Activated T-cell treated with anti-CD3 and anti-CD28 coated beads, Interleukin-2, amount 50 U/mL, for 1 hour (primary cell): Measurements from ENCODE around the gene PCDHGA2.
A peak's percentile ranks its signal among the peaks of the same experiment; 100 is the strongest.
"Not testable (repeated sequence)": the region's sequence is repeated elsewhere in the genome, so short reads cannot be mapped to it uniquely, and the experiment has no call there.

Source experiments
- DNase-seq: peaks from one replicate; pipeline ENCODE4 v3.0.0-alpha.2; 2020

PCDHGA2 gene

GRCh38 chr5:141338538-141339306 lies at the start of gene PCDHGA2:
Gene PCDHGA2 (plus strand): TSS chr5:141338760.
- no peak for DNase-seq

- DNase-seq, result no peak
These were observed 40.2 kb upstream of the PCDHGA2 start for GRCh38 chr5:141298376-141298775.

GRCh38 chr5:141303756-141304155 lies 34.8 kb upstream of the PCDHGA2 start, which contains the start of gene SLC25A2:
Gene SLC25A2 (minus strand): TSS chr5:141304049. CDS start chr5:141303865, 184 bp downstream.
- no peak for DNase-seq

- no peak for DNase-seq
These were observed 31.9 kb upstream of the PCDHGA2 start for GRCh38 chr5:141306630-141307029.

GRCh38 chr5:141313711-141314110 lies 24.8 kb upstream of the PCDHGA2 start:
- DNase-seq, result no peak

GRCh38 chr5:141316963-141317362 lies 21.6 kb upstream of the PCDHGA2 start:
- not testable (repeated sequence) for DNase-seq

- DNase-seq, result no peak
These were observed 19.4 kb upstream of the PCDHGA2 start for GRCh38 chr5:141319202-141319601.

GRCh38 chr5:141319699-141320098 lies 18.9 kb upstream of the PCDHGA2 start:
- no peak for DNase-seq

- DNase-seq, result peak; percentile 93
These were observed 18.1 kb upstream of the PCDHGA2 start, which contains the start of gene TAF7 for GRCh38 chr5:141320225-141321169. Gene TAF7 (minus strand): TSS chr5:141320784. CDS start chr5:141320044, 740 bp downstream.

- no peak for DNase-seq
These were observed 16.3 kb upstream of the PCDHGA2 start for GRCh38 chr5:141322261-141322660.

- peak; percentile 71 for DNase-seq
These were observed 12.3 kb upstream of the PCDHGA2 start for GRCh38 chr5:141326088-141326854.

GRCh38 chr5:141328231-141328630 lies 10.3 kb upstream of the PCDHGA2 start:
- no peak for DNase-seq

- DNase-seq, result peak; percentile 32
These were observed 8.1 kb upstream of the PCDHGA2 start, which contains the start of gene PCDHGA1 for GRCh38 chr5:141330299-141331080. Gene PCDHGA1 (plus strand): TSS chr5:141330514.

- DNase-seq, result not testable (repeated sequence)
These were observed 6.0 kb upstream of the PCDHGA2 start for GRCh38 chr5:141332571-141332970.

- not testable (repeated sequence) for DNase-seq
These were observed 2.3 kb downstream of the PCDHGA2 start for GRCh38 chr5:141340781-141341354.

GRCh38 chr5:141342773-141343172 lies 4.2 kb downstream of the PCDHGA2 start:
- DNase-seq, result no peak

- no peak for DNase-seq
These were observed 4.8 kb downstream of the PCDHGA2 start, which contains the start of gene PCDHGA3 for GRCh38 chr5:141343242-141343952. Gene PCDHGA3 (plus strand): TSS chr5:141343829. CDS start chr5:141344034, 205 bp downstream.

- no peak for DNase-seq
These were observed 5.4 kb downstream of the PCDHGA2 start for GRCh38 chr5:141343953-141344463.

- no peak for DNase-seq
These were observed 6.8 kb downstream of the PCDHGA2 start for GRCh38 chr5:141345327-141345726.

- DNase-seq, result not testable (repeated sequence)
These were observed 7.5 kb downstream of the PCDHGA2 start for GRCh38 chr5:141346017-141346416.
